ENCODE results near the gene TSEN15. TPM values are rescaled to one million over a fixed set of nuclear protein-coding genes. Genes with fewer than 3 reads are reported as not detected.

TSEN15 gene
- total RNA-seq, 1 experiment from 2014 or later: 31.1 TPM

DNA sequence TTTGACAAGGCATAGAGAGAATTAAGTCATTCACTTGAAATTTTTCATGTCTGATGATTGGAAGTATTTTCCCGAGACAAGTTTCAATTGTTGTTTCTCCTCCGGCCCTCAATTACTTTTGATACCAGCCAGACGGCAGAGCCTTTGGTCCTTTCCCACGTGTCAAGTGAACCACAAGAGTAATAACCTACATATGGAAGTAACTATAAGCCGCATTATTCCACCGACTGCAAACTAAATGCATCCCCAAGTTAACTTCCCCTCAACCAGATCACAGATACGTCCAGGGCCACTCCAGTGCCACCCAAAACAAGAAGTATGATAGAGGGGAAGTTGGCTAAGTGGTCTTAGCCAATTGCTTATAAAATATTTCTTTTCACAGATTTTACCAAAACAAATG lies 34.2 kb upstream of the TSEN15 start:
- Histone ChIP-seq H3K27ac (ENCODE audit: low read depth, low read length) (no peak overlapping the region), H3K79me2 (ENCODE audit: insufficient read depth, low read length) (no peaks in the 10 kb centered on the region), H3K4me3 (replicated peaks in 1 of 2; ENCODE audit: low read depth in 1 of 2, low read length in 2 of 2) (no peak overlapping the region), H3K27me3 (ENCODE audit: insufficient read depth, low read length) (no peaks in the 10 kb centered on the region), H3K4me2 (ENCODE audit: low read length) (no peak overlapping the region), H3K9me2 (ENCODE audit: insufficient read depth) (no peaks in the 10 kb centered on the region), H3K4me1 (ENCODE audit: control insufficient read depth in 1 of 2, insufficient read depth in 2 of 2, low read length in 2 of 2) (no peaks in the 10 kb centered on the region), H4K20me1 (ENCODE audit: insufficient read depth) (no peaks in the 10 kb centered on the region), H2AFZ (ENCODE audit: low read depth, low read length, poor library complexity, severe bottlenecking) (no peak overlapping the region), H3K36me3 (ENCODE audit: control insufficient read depth in 1 of 2, insufficient read depth in 2 of 2, low read length in 2 of 2) (no peaks in the 10 kb centered on the region), H3K9me3 (ENCODE audit: control insufficient read depth in 1 of 2, insufficient read depth in 1 of 2, low read depth in 1 of 2, low read length in 2 of 2) (no peaks in the 10 kb centered on the region), H3K9ac (ENCODE audit: low read length) (no peak overlapping the region)
- intact Hi-C loops (cut with micrococcal nuclease): no loop called here
- ATAC-seq (no peak), DNase-seq (ENCODE audit: low read depth, low spot score) (no peak)
- ChIA-PET RAD21 (ENCODE audit: low non-redundant PET in 1 of 2, low total read pairs in 2 of 2, uncharacterized antibody in 2 of 2, unreplicated experiment in 2 of 2) (no interaction called here), CTCF (no interaction called here), POLR2A (no interaction called here)
- TF ChIP-seq POLR2A (IDR thresholded peaks at IDR 0.05; ENCODE audit: borderline replicate concordance, extremely low read depth, insufficient read depth, insufficient read length) (no peak), ZNF274 (IDR thresholded peaks at IDR 0.05; ENCODE audit: low read depth, low read length) (no peak), EZH2 (IDR thresholded peaks at IDR 0.05) (no peak), POLR2AphosphoS5 (IDR thresholded peaks at IDR 0.05; ENCODE audit: low read depth, low read length) (no peak), CBX3 (IDR thresholded peaks at IDR 0.05; ENCODE audit: low read depth) (no peak), TCF7L2 (IDR thresholded peaks at IDR 0.05; ENCODE audit: borderline replicate concordance, extremely low read depth, insufficient read depth, insufficient read length) (no peak), RAD21 (IDR thresholded peaks at IDR 0.05; ENCODE audit: low read depth) (no peak), ZFX (IDR thresholded peaks at IDR 0.05) (no peak), CEBPB (IDR thresholded peaks at IDR 0.05; ENCODE audit: low read depth) (no peak), YY1 (IDR thresholded peaks at IDR 0.05; ENCODE audit: extremely low read depth, insufficient replicate concordance, low read depth, low read length) (no peak), FOSL1 (IDR thresholded peaks at IDR 0.05; ENCODE audit: low read depth) (no peak), EZH2phosphoT487 (IDR thresholded peaks at IDR 0.05; ENCODE audit: borderline replicate concordance) (no peak)
- TF ChIP-seq, protein P1, sequence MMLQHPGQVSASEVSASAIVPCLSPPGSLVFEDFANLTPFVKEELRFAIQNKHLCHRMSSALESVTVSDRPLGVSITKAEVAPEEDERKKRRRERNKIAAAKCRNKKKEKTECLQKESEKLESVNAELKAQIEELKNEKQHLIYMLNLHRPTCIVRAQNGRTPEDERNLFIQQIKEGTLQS (IDR thresholded peaks at IDR 0.05): no peak
- TF ChIP-seq, protein P2, sequence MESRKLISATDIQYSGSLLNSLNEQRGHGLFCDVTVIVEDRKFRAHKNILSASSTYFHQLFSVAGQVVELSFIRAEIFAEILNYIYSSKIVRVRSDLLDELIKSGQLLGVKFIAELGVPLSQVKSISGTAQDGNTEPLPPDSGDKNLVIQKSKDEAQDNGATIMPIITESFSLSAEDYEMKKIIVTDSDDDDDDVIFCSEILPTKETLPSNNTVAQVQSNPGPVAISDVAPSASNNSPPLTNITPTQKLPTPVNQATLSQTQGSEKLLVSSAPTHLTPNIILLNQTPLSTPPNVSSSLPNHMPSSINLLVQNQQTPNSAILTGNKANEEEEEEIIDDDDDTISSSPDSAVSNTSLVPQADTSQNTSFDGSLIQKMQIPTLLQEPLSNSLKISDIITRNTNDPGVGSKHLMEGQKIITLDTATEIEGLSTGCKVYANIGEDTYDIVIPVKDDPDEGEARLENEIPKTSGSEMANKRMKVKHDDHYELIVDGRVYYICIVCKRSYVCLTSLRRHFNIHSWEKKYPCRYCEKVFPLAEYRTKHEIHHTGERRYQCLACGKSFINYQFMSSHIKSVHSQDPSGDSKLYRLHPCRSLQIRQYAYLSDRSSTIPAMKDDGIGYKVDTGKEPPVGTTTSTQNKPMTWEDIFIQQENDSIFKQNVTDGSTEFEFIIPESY (IDR thresholded peaks at IDR 0.05; ENCODE audit: extremely low read depth, insufficient replicate concordance, low read length): no peak
- BruUV-seq (replicated peaks): no TSS peak
